Skeletal muscle tissue (tissue), 4 donors: ENCODE data around the gene TCHP. TPM values are rescaled to one million over a fixed set of nuclear protein-coding genes. Genes with fewer than 3 reads are reported as not detected.

ENCODE experiments used
- H3K27ac ChIP-seq: one replicate; pipeline ENCODE4 v1.7.0; 2013; ENCODE audit warnings: mild to moderate bottlenecking, low read depth, low read length, inconsistent platforms
- H3K27me3 ChIP-seq, 3 donors: one replicate each; pipeline ENCODE4 v1.7.0; 2013; ENCODE audit warnings: low read length in 3 of 3; ENCODE audit not compliant: control insufficient read depth in 3 of 3, insufficient read depth in 3 of 3
- H3K36me3 ChIP-seq, 3 donors: one replicate each; pipeline ENCODE4 v1.7.0; 2013; ENCODE audit warnings: low read length in 3 of 3; ENCODE audit not compliant: control insufficient read depth in 3 of 3, insufficient read depth in 3 of 3
- H3K4me1 ChIP-seq, 3 donors: one replicate each; pipeline ENCODE4 v1.7.0; 2013; ENCODE audit warnings: low read length in 3 of 3, mild to moderate bottlenecking in 3 of 3; ENCODE audit not compliant: control insufficient read depth in 3 of 3, insufficient read depth in 3 of 3
- H3K4me3 ChIP-seq, 3 donors: one replicate each; pipeline ENCODE4 v1.7.0; 2013; ENCODE audit warnings: low read length in 3 of 3
- H3K9ac ChIP-seq, 3 donors: one replicate each; pipeline ENCODE4 v1.7.0; 2013; ENCODE audit warnings: low read length in 3 of 3, mild to moderate bottlenecking in 3 of 3, moderate library complexity in 2 of 3, low read depth in 1 of 3
- H3K9me3 ChIP-seq, 3 donors: one replicate each; pipeline ENCODE4 v1.7.0; 2013; ENCODE audit warnings: low read length in 3 of 3; ENCODE audit not compliant: control insufficient read depth in 3 of 3
- total RNA-seq: library from RNA; depleted of rRNA; stranded (reverse); fragments of >200 nt; gene quantifications from one replicate; pipeline ENCODE4 v1.2.3, GENCODE V29; 2014
- donor health status: Osteomylitis.

The TCHP gene
- total RNA-seq, 1 donor from 2014 or later, result 3.7 TPM

GRCh38 chr12:109864916-109865315 is 35.2 kb upstream of the TCHP start:
- Histone ChIP-seq H3K27me3 (no peaks in the 10 kb centered on the region), H3K27ac (no peak overlapping the region), H3K4me1 (peaks cover 0 to 5% (median 0%) of the 10 kb centered on the region in 3 donors), H3K9me3 (no peaks in the 10 kb centered on the region), H3K4me3 (no peak overlapping the region), H3K36me3 (peaks cover 0 to 2% (median 0%) of the 10 kb centered on the region in 3 donors), H3K9ac (no peak overlapping the region)

- H3K9ac ChIP-seq, result no peak overlapping the region
- no peaks in the 10 kb centered on the region for H3K9me3 ChIP-seq
- H3K27me3 ChIP-seq, result no peaks in the 10 kb centered on the region
- no peak overlapping the region for H3K4me3 ChIP-seq
- H3K4me1 ChIP-seq, result peaks cover 0 to 5% (median 4%) of the 10 kb centered on the region in 3 donors
- peaks cover 0 to 6% (median 2%) of the 10 kb centered on the region in 3 donors for H3K36me3 ChIP-seq
- no peak overlapping the region for H3K27ac ChIP-seq
Observed at GRCh38 chr12:109868182-109869051, 31.7 kb upstream of the TCHP start.

GRCh38 chr12:109870648-109871047 is 29.4 kb upstream of the TCHP start:
- Histone ChIP-seq H3K4me3 (no peak overlapping the region), H3K27ac (no peak overlapping the region), H3K4me1 (peaks cover 0 to 4% (median 0%) of the 10 kb centered on the region in 3 donors), H3K9ac (no peak overlapping the region), H3K36me3 (peaks cover 0 to 6% (median 2%) of the 10 kb centered on the region in 3 donors), H3K27me3 (no peaks in the 10 kb centered on the region), H3K9me3 (no peaks in the 10 kb centered on the region)

- H3K9ac ChIP-seq, result no peak overlapping the region
- peaks cover 0 to 6% (median 2%) of the 10 kb centered on the region in 3 donors for H3K36me3 ChIP-seq
- H3K27me3 ChIP-seq, result no peaks in the 10 kb centered on the region
- H3K4me1 ChIP-seq, result peaks cover 0 to 4% (median 0%) of the 10 kb centered on the region in 3 donors
- no peaks in the 10 kb centered on the region for H3K9me3 ChIP-seq
- no peak overlapping the region for H3K27ac ChIP-seq
- no peak overlapping the region for H3K4me3 ChIP-seq
Observed at GRCh38 chr12:109871668-109872314, 28.3 kb upstream of the TCHP start.

- Histone ChIP-seq H3K9ac (no peak overlapping the region), H3K27ac (no peak overlapping the region), H3K9me3 (no peaks in the 10 kb centered on the region), H3K27me3 (no peaks in the 10 kb centered on the region), H3K4me3 (no peak overlapping the region), H3K4me1 (peaks cover 6 to 9% (median 6%) of the 10 kb centered on the region in 3 donors), H3K36me3 (peaks cover 0 to 6% (median 2%) of the 10 kb centered on the region in 3 donors)
Observed at GRCh38 chr12:109873653-109874052, 26.4 kb upstream of the TCHP start.

GRCh38 chr12:109875572-109876131 is 24.4 kb upstream of the TCHP start:
- Histone ChIP-seq H3K36me3 (peaks cover 0 to 6% (median 2%) of the 10 kb centered on the region in 3 donors), H3K4me1 (peaks cover 19 to 20% (median 19%) of the 10 kb centered on the region in 3 donors), H3K9me3 (no peaks in the 10 kb centered on the region), H3K4me3 (no peak overlapping the region), H3K27ac (no peak overlapping the region), H3K9ac (no peak overlapping the region), H3K27me3 (no peaks in the 10 kb centered on the region)

GRCh38 chr12:109876406-109876805 is 23.7 kb upstream of the TCHP start:
- peaks cover 0 to 6% (median 2%) of the 10 kb centered on the region in 3 donors for H3K36me3 ChIP-seq
- H3K27me3 ChIP-seq, result no peaks in the 10 kb centered on the region
- no peak overlapping the region for H3K4me3 ChIP-seq
- no peaks in the 10 kb centered on the region for H3K9me3 ChIP-seq
- no peak overlapping the region for H3K27ac ChIP-seq
- no peak overlapping the region for H3K9ac ChIP-seq
- H3K4me1 ChIP-seq, result peaks cover 23 to 26% (median 24%) of the 10 kb centered on the region in 3 donors

GRCh38 chr12:109877504-109878246 is 22.4 kb upstream of the TCHP start:
- H3K27me3 ChIP-seq, result no peaks in the 10 kb centered on the region
- H3K36me3 ChIP-seq, result no peaks in the 10 kb centered on the region
- peaks cover 20 to 26% (median 23%) of the 10 kb centered on the region in 3 donors for H3K4me1 ChIP-seq
- no peak overlapping the region for H3K4me3 ChIP-seq
- peak overlapping the region in 1 of 3 donors; percentile 18 for H3K9ac ChIP-seq
- H3K27ac ChIP-seq, result no peak overlapping the region
- H3K9me3 ChIP-seq, result no peaks in the 10 kb centered on the region

GRCh38 chr12:109878247-109878625 is 21.8 kb upstream of the TCHP start:
- no peaks in the 10 kb centered on the region for H3K9me3 ChIP-seq
- H3K4me3 ChIP-seq, result no peak overlapping the region
- no peak overlapping the region for H3K27ac ChIP-seq
- H3K27me3 ChIP-seq, result no peaks in the 10 kb centered on the region
- peak overlapping the region in 1 of 3 donors; percentile 18 for H3K9ac ChIP-seq
- peaks cover 20 to 26% (median 23%) of the 10 kb centered on the region in 3 donors for H3K4me1 ChIP-seq
- no peaks in the 10 kb centered on the region for H3K36me3 ChIP-seq
